Activated CD4-positive, alpha-beta T cell treated with anti-CD3 and anti-CD28 coated beads for 36 hours (primary cell): ENCODE data around the gene PRAME. TPM values are rescaled to one million over a fixed set of nuclear protein-coding genes. Genes with fewer than 3 reads are reported as not detected.

Source experiments
- ATAC-seq: fragments of 200-7000 bp; cut with Tn5 transposase; one replicate; pipeline ENCODE4 v1.10.0; 2021; ENCODE audit warnings: mild to moderate bottlenecking, moderate library complexity
- CTCF ChIA-PET: fragments of 350-600 bp; sonication (Branson Sonifier 250); formaldehyde crosslinking; loops from one replicate; lab custom pipeline; 2021; ENCODE audit warnings: antibody characterized with exemption; lab: Charles Lee
- POLR2A ChIA-PET: fragments of 350-600 bp; sonication (Branson Sonifier 250); formaldehyde crosslinking; loops from one replicate; lab custom pipeline; 2021; ENCODE audit warnings: antibody characterized with exemption, inconsistent platforms; lab: Charles Lee
- DNase-seq: peaks from one replicate; pipeline ENCODE4 v3.0.0-alpha.2; 2020
- H3K27ac Mint-ChIP-seq: one replicate; pipeline ENCODE4 v1.8.0; 2021; ENCODE audit warnings: mixed read lengths
- H3K27me3 Mint-ChIP-seq: one replicate; pipeline ENCODE4 v1.8.0; 2021; ENCODE audit warnings: mixed read lengths
- H3K36me3 Mint-ChIP-seq: one replicate; pipeline ENCODE4 v1.8.0; 2021; ENCODE audit warnings: low read depth, mixed read lengths
- H3K4me1 Mint-ChIP-seq: one replicate; pipeline ENCODE4 v1.8.0; 2021; ENCODE audit warnings: mixed read lengths
- H3K4me3 Mint-ChIP-seq: one replicate; pipeline ENCODE4 v1.8.0; 2021; ENCODE audit warnings: mild to moderate bottlenecking, moderate library complexity, mixed read lengths
- H3K9me3 Mint-ChIP-seq: one replicate; pipeline ENCODE4 v1.8.0; 2021; ENCODE audit warnings: low read depth, mixed read lengths
- intact Hi-C, 2 experiments: fragments of 100-400 bp; cut with DNase I in 1 of 2; cut with micrococcal nuclease in 1 of 2; formaldehyde crosslinking; loops; one replicate each; pipeline versions ENCODE4 v1.14.2 to v1.15.1; 2022 to 2024; cut with DNase I, micrococcal nuclease
- total RNA-seq, 2 experiments: library from RNA; stranded (reverse); gene quantifications; one replicate each; pipeline ENCODE4 v1.2.3, GENCODE V29; 2021

The PRAME gene
- total RNA-seq, 2 experiments from 2014 or later = 0.09 TPM; not detected in 1

- ATAC-seq (no peak), DNase-seq (no peak)
- CTCF ChIA-PET = interaction anchor here (0.6 to 5.6 kb wide), 3 partner anchors 8 to 224 kb away, joined by 3 to 40 read pairs (median 6); no protein-coding TSS in a partner anchor
- H3K27me3 Mint-ChIP-seq = peaks cover 10% of the 10 kb centered on the region
- intact Hi-C loops = no loop called here
- POLR2A ChIA-PET = no interaction called here
- H3K4me1 Mint-ChIP-seq = no peaks in the 10 kb centered on the region
- no peaks in the 10 kb centered on the region for H3K9me3 Mint-ChIP-seq
- H3K4me3 Mint-ChIP-seq = no peak overlapping the region
- no peaks in the 10 kb centered on the region for H3K36me3 Mint-ChIP-seq
- no peak overlapping the region for H3K27ac Mint-ChIP-seq
These were observed 19.8 kb upstream of the PRAME start for GRCh38 chr22:22578702-22579424.

- Mint-ChIP-seq H3K9me3 (no peaks in the 10 kb centered on the region), H3K27me3 (peaks cover 4% of the 10 kb centered on the region), H3K36me3 (no peaks in the 10 kb centered on the region), H3K4me3 (no peak overlapping the region), H3K27ac (no peak overlapping the region), H3K4me1 (no peaks in the 10 kb centered on the region)
- intact Hi-C loops = no loop called here
- ChIA-PET POLR2A (no interaction called here), CTCF (interaction anchor here (0.6 to 5.6 kb wide), 10 partner anchors 10 to 185 kb away, joined by 3 to 40 read pairs (median 3); no protein-coding TSS in a partner anchor)
- DNase-seq (no peak), ATAC-seq (no peak)
These were observed 17.9 kb upstream of the PRAME start for GRCh38 chr22:22576989-22577427.

- no peaks in the 10 kb centered on the region for H3K4me1 Mint-ChIP-seq
- CTCF ChIA-PET = interaction anchor here (0.5 to 5.6 kb wide), 13 partner anchors 11 to 350 kb away, joined by 3 to 40 read pairs (median 3); partner anchors contain the start of genes PRAME and ZNF280B
- no peak overlapping the region for H3K4me3 Mint-ChIP-seq
- H3K27me3 Mint-ChIP-seq = peaks cover 4% of the 10 kb centered on the region
- H3K36me3 Mint-ChIP-seq = no peaks in the 10 kb centered on the region
- peak; percentile 63 for DNase-seq
- no peak for ATAC-seq
- H3K27ac Mint-ChIP-seq = no peak overlapping the region
- intact Hi-C loops = no loop called here
- no peaks in the 10 kb centered on the region for H3K9me3 Mint-ChIP-seq
- POLR2A ChIA-PET = no interaction called here
These were observed 17.4 kb upstream of the PRAME start for GRCh38 chr22:22576244-22576988.

- ATAC-seq = no peak
These were observed 15.3 kb upstream of the PRAME start for GRCh38 chr22:22574361-22574760.

GRCh38 chr22:22573047-22573889, 14.2 kb upstream of the PRAME start:
- Mint-ChIP-seq H3K27ac (no peak overlapping the region), H3K36me3 (no peaks in the 10 kb centered on the region)
- POLR2A ChIA-PET = no interaction called here

More at GRCh38 chr22:22574361-22574760, 15.3 kb upstream of the PRAME start:
- ChIA-PET CTCF (interaction anchor here (5.6 kb wide), 1 partner anchor 13 kb away, joined by 40 read pairs; no protein-coding TSS in a partner anchor), POLR2A (no interaction called here)
- no peak overlapping the region for H3K27ac Mint-ChIP-seq
- H3K36me3 Mint-ChIP-seq = no peaks in the 10 kb centered on the region
- H3K4me1 Mint-ChIP-seq = no peaks in the 10 kb centered on the region
- intact Hi-C loops = no loop called here
- no peak for DNase-seq
- peaks cover 19% of the 10 kb centered on the region for H3K27me3 Mint-ChIP-seq
- H3K9me3 Mint-ChIP-seq = no peaks in the 10 kb centered on the region
- H3K4me3 Mint-ChIP-seq = no peak overlapping the region

GRCh38 chr22:22571862-22572261, 12.8 kb upstream of the PRAME start:
- CTCF ChIA-PET = interaction anchor here (1.2 kb wide), 1 partner anchor 19 kb away, joined by 3 read pairs; no protein-coding TSS in a partner anchor
- H3K4me3 Mint-ChIP-seq = no peak overlapping the region
- H3K27ac Mint-ChIP-seq = no peak overlapping the region
- no peak for ATAC-seq
- POLR2A ChIA-PET = no interaction called here
- H3K36me3 Mint-ChIP-seq = no peaks in the 10 kb centered on the region
- no peak for DNase-seq
- H3K9me3 Mint-ChIP-seq = no peaks in the 10 kb centered on the region
- H3K27me3 Mint-ChIP-seq = peaks cover 26% of the 10 kb centered on the region
- intact Hi-C loops = no loop called here
- H3K4me1 Mint-ChIP-seq = no peaks in the 10 kb centered on the region

More at GRCh38 chr22:22573047-22573889, 14.2 kb upstream of the PRAME start:
- CTCF ChIA-PET = interaction anchor here (1.1 kb wide), 1 partner anchor 15 kb away, joined by 3 read pairs; no protein-coding TSS in a partner anchor
- H3K4me3 Mint-ChIP-seq = no peak overlapping the region
- DNase-seq (no peak), ATAC-seq (no peak)
- intact Hi-C loops = no loop called here
- H3K4me1 Mint-ChIP-seq = no peaks in the 10 kb centered on the region
- H3K27me3 Mint-ChIP-seq = peaks cover 26% of the 10 kb centered on the region
- no peaks in the 10 kb centered on the region for H3K9me3 Mint-ChIP-seq

GRCh38 chr22:22571429-22571828, 12.4 kb upstream of the PRAME start:
- no peak for ATAC-seq
- no peak for DNase-seq
- H3K4me3 Mint-ChIP-seq = no peak overlapping the region
- no peak overlapping the region for H3K27ac Mint-ChIP-seq
- ChIA-PET POLR2A (no interaction called here), CTCF (interaction anchor here (1.2 kb wide), 1 partner anchor 20 kb away, joined by 3 read pairs; no protein-coding TSS in a partner anchor)
- intact Hi-C loops = no loop called here
- no peaks in the 10 kb centered on the region for H3K36me3 Mint-ChIP-seq
- H3K9me3 Mint-ChIP-seq = no peaks in the 10 kb centered on the region
- no peaks in the 10 kb centered on the region for H3K4me1 Mint-ChIP-seq
- peaks cover 28% of the 10 kb centered on the region for H3K27me3 Mint-ChIP-seq

- H3K4me3 Mint-ChIP-seq = no peak overlapping the region
- ChIA-PET CTCF (interaction anchor here (0.7 to 2.3 kb wide), 4 partner anchors 8 to 119 kb away, joined by 3 to 7 read pairs (median 5); partner anchors contain the start of gene PRAME), POLR2A (no interaction called here)
- intact Hi-C loops = no loop called here
- no peak for DNase-seq
- H3K36me3 Mint-ChIP-seq = no peaks in the 10 kb centered on the region
- H3K27ac Mint-ChIP-seq = no peak overlapping the region
- peaks cover 28% of the 10 kb centered on the region for H3K27me3 Mint-ChIP-seq
- ATAC-seq = no peak
- no peaks in the 10 kb centered on the region for H3K9me3 Mint-ChIP-seq
- H3K4me1 Mint-ChIP-seq = no peaks in the 10 kb centered on the region
These were observed 10.2 kb upstream of the PRAME start for GRCh38 chr22:22569218-22569617.

GRCh38 chr22:22565981-22566380, 6.9 kb upstream of the PRAME start:
- no peak for ATAC-seq
- CTCF ChIA-PET = interaction anchor here (2.0 kb wide), 1 partner anchor 57 kb away, joined by 6 read pairs; the partner anchor contains the start of gene ZNF280B
- H3K4me3 Mint-ChIP-seq = no peak overlapping the region
- no peaks in the 10 kb centered on the region for H3K36me3 Mint-ChIP-seq
- H3K27me3 Mint-ChIP-seq = peaks cover 24% of the 10 kb centered on the region
- intact Hi-C loops = no loop called here
- DNase-seq = no peak
- no peaks in the 10 kb centered on the region for H3K4me1 Mint-ChIP-seq
- POLR2A ChIA-PET = no interaction called here
- H3K9me3 Mint-ChIP-seq = no peaks in the 10 kb centered on the region
- no peak overlapping the region for H3K27ac Mint-ChIP-seq

- no peaks in the 10 kb centered on the region for H3K36me3 Mint-ChIP-seq
- no peaks in the 10 kb centered on the region for H3K9me3 Mint-ChIP-seq
- no peak overlapping the region for H3K27ac Mint-ChIP-seq
- POLR2A ChIA-PET = interaction anchor here (0.6 kb wide), 1 partner anchor 49 kb away, joined by 5 read pairs; no protein-coding TSS in a partner anchor
- intact Hi-C loops = loop anchor here (2.0 to 10.0 kb wide), 2 partner anchors 94 kb away; no protein-coding TSS in a partner anchor
- H3K4me1 Mint-ChIP-seq = peaks cover 5% of the 10 kb centered on the region
- no peak overlapping the region for H3K4me3 Mint-ChIP-seq
- DNase-seq (no peak), ATAC-seq (no peak)
- H3K27me3 Mint-ChIP-seq = no peaks in the 10 kb centered on the region
- CTCF ChIA-PET = interaction anchor here (0.6 to 1.9 kb wide), 6 partner anchors 10 to 768 kb away, joined by 3 to 8 read pairs (median 6); partner anchors contain the start of gene ZNF280B
These were observed 744 bp downstream of the PRAME start for GRCh38 chr22:22558071-22558971.
